Osteoblast (primary cell): Measurements from ENCODE around the gene AHDC1. TPM values are rescaled to one million over a fixed set of nuclear protein-coding genes. Genes with fewer than 3 reads are reported as not detected.

Experiments
- DNase-seq: peaks from one replicate; pipeline ENCODE4 v3.0.0; 2011; ENCODE audit warnings: low spot score, mixed read lengths; ENCODE audit not compliant: insufficient read length; ENCODE audit errors: missing footprints
- H2AFZ ChIP-seq: 2 replicates; pipeline ENCODE4 v1.6.0; 2011; ENCODE audit warnings: mild to moderate bottlenecking, low read length
- H3K27ac ChIP-seq: 2 replicates; pipeline ENCODE4 v1.5.1; 2011; ENCODE audit warnings: mild to moderate bottlenecking, low read depth, low read length, moderate library complexity
- H3K27me3 ChIP-seq: 2 replicates; pipeline ENCODE4 v1.6.0; 2012; ENCODE audit warnings: mild to moderate bottlenecking, control low read depth, inconsistent platforms, low read length, moderate library complexity; ENCODE audit not compliant: insufficient read depth
- H3K36me3 ChIP-seq: 2 replicates; pipeline ENCODE4 v1.5.1; 2011; ENCODE audit warnings: mild to moderate bottlenecking, low read length, control low read depth, moderate library complexity; ENCODE audit not compliant: insufficient read depth
- H3K4me1 ChIP-seq: 2 replicates; pipeline ENCODE4 v1.5.1; 2011; ENCODE audit warnings: mild to moderate bottlenecking, low read length, control low read depth, moderate library complexity; ENCODE audit not compliant: insufficient read depth
- H3K4me2 ChIP-seq: 2 replicates; pipeline ENCODE4 v1.6.0; 2011; ENCODE audit warnings: mild to moderate bottlenecking, low read length; ENCODE audit not compliant: insufficient read depth
- H3K4me3 ChIP-seq: fragments of 200-600 bp; sonication (generic); 3 replicates; pipeline ENCODE4 v1.5.1; 2012; ENCODE audit warnings: mild to moderate bottlenecking, low read length, inconsistent platforms; ENCODE audit not compliant: insufficient read depth
- H3K79me2 ChIP-seq: 2 replicates; pipeline ENCODE4 v1.6.0; 2012; ENCODE audit warnings: mild to moderate bottlenecking, low read length, control low read depth, inconsistent platforms; ENCODE audit not compliant: insufficient read depth
- H3K9me3 ChIP-seq: 2 replicates; pipeline ENCODE4 v1.5.1; 2011; ENCODE audit warnings: low read depth, low read length, control low read depth
- H4K20me1 ChIP-seq: 2 replicates; pipeline ENCODE4 v1.6.0; 2012; ENCODE audit warnings: mild to moderate bottlenecking, low read length, control low read depth; ENCODE audit not compliant: insufficient read depth
- total RNA-seq: library from RNA; depleted of rRNA; stranded (reverse); fragments of >200 nt; gene quantifications from 2 replicates; pipeline ENCODE4 v1.2.3, GENCODE V29; 2012
- TF ChIP-seq, protein P1 (sequence below): IDR thresholded peaks from 2 replicates; pipeline ENCODE4 v1.5.1; 2011; ENCODE audit warnings: mild to moderate bottlenecking, low read depth, low read length, moderate library complexity; ENCODE audit errors: extremely low read depth

Gene AHDC1
- total RNA-seq, 1 donor = 11.2 TPM

GRCh38 chr1:27515626-27516025 lies 88.3 kb downstream of the AHDC1 start:
- no peaks in the 10 kb centered on the region for H3K79me2 ChIP-seq
- H3K27me3 ChIP-seq = no peaks in the 10 kb centered on the region
- no peaks in the 10 kb centered on the region for H3K9me3 ChIP-seq
- H2AFZ ChIP-seq = peak overlapping the region; percentile 43
- peak; percentile 64 for DNase-seq
- no peaks in the 10 kb centered on the region for H3K36me3 ChIP-seq
- H3K4me1 ChIP-seq = peaks cover 6% of the 10 kb centered on the region
- no peak overlapping the region for H3K4me2 ChIP-seq
- TF ChIP-seq, protein P1, sequence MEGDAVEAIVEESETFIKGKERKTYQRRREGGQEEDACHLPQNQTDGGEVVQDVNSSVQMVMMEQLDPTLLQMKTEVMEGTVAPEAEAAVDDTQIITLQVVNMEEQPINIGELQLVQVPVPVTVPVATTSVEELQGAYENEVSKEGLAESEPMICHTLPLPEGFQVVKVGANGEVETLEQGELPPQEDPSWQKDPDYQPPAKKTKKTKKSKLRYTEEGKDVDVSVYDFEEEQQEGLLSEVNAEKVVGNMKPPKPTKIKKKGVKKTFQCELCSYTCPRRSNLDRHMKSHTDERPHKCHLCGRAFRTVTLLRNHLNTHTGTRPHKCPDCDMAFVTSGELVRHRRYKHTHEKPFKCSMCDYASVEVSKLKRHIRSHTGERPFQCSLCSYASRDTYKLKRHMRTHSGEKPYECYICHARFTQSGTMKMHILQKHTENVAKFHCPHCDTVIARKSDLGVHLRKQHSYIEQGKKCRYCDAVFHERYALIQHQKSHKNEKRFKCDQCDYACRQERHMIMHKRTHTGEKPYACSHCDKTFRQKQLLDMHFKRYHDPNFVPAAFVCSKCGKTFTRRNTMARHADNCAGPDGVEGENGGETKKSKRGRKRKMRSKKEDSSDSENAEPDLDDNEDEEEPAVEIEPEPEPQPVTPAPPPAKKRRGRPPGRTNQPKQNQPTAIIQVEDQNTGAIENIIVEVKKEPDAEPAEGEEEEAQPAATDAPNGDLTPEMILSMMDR = no peak
- H4K20me1 ChIP-seq = no peaks in the 10 kb centered on the region
- no peak overlapping the region for H3K27ac ChIP-seq
- H3K4me3 ChIP-seq = no peak overlapping the region

- Histone ChIP-seq H3K4me2 (no peak overlapping the region), H3K4me1 (no peaks in the 10 kb centered on the region)
- TF ChIP-seq, protein P1 = no peak
Measured at GRCh38 chr1:27513958-27514357, 90.0 kb downstream of the AHDC1 start.

GRCh38 chr1:27513528-27513927 lies 90.4 kb downstream of the AHDC1 start:
- Histone ChIP-seq H3K79me2 (no peaks in the 10 kb centered on the region), H3K4me3 (no peak overlapping the region), H2AFZ (no peak overlapping the region), H3K27ac (no peak overlapping the region), H3K9me3 (no peaks in the 10 kb centered on the region), H3K36me3 (no peaks in the 10 kb centered on the region), H3K4me2 (no peak overlapping the region), H4K20me1 (no peaks in the 10 kb centered on the region), H3K4me1 (no peaks in the 10 kb centered on the region), H3K27me3 (no peaks in the 10 kb centered on the region)
- DNase-seq = peak; percentile 70
- TF ChIP-seq, protein P1 = no peak

More at GRCh38 chr1:27513958-27514357, 90.0 kb downstream of the AHDC1 start:
- no peaks in the 10 kb centered on the region for H4K20me1 ChIP-seq
- H3K27ac ChIP-seq = no peak overlapping the region
- H2AFZ ChIP-seq = peak overlapping the region; percentile 26
- H3K4me3 ChIP-seq = no peak overlapping the region
- H3K9me3 ChIP-seq = no peaks in the 10 kb centered on the region
- DNase-seq = peak; percentile 62
- no peaks in the 10 kb centered on the region for H3K79me2 ChIP-seq
- no peaks in the 10 kb centered on the region for H3K36me3 ChIP-seq
- H3K27me3 ChIP-seq = no peaks in the 10 kb centered on the region

- Histone ChIP-seq H3K9me3 (no peaks in the 10 kb centered on the region), H3K79me2 (no peaks in the 10 kb centered on the region)
Measured at GRCh38 chr1:27509127-27510080, 94.5 kb downstream of the AHDC1 start.

More at GRCh38 chr1:27509127-27510080, 94.5 kb downstream of the AHDC1 start:
- Histone ChIP-seq H3K36me3 (no peaks in the 10 kb centered on the region), H3K27ac (no peak overlapping the region), H3K4me3 (no peak overlapping the region), H4K20me1 (no peaks in the 10 kb centered on the region), H3K4me1 (peaks cover 10% of the 10 kb centered on the region), H2AFZ (no peak overlapping the region), H3K4me2 (no peak overlapping the region), H3K27me3 (no peaks in the 10 kb centered on the region)
- peak; percentile 81 for DNase-seq
- TF ChIP-seq, protein P1 = no peak
